ENCODE measurements around the gene CEACAM16. TPM values are rescaled to one million over a fixed set of nuclear protein-coding genes. Genes with fewer than 3 reads are reported as not detected.
A peak's percentile ranks its signal among the peaks of the same experiment; 100 is the strongest.

CEACAM16 gene
- total and polyA plus RNA-seq, 10 of the 15 experiments (the other 5 are each of a cell fraction or from before 2014, with no cell fraction given) = not detected

DNA sequence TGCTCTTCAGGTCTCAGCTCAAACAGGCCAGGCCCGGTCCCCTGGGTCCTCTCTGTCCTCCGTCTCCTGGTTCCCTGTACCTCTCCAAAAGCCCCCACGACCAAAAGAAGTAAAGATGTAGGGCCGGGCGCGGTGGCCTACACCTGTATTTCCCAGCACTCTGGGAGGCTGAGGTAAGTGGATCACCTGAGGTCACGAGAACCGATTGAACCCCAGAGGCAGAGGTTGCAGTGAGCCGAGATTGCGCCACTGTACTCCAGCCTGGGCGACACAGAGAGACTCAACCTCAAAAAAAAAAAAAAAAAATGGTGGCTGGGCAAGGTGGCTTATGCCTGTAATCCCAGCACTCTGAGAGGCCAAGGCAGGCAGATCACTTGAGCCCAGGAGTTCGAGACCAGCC lies 27.5 kb downstream of the CEACAM16 start (continued):
- no peak for TF ChIP-seq NBN (IDR thresholded peaks at IDR 0.05)

DNA sequence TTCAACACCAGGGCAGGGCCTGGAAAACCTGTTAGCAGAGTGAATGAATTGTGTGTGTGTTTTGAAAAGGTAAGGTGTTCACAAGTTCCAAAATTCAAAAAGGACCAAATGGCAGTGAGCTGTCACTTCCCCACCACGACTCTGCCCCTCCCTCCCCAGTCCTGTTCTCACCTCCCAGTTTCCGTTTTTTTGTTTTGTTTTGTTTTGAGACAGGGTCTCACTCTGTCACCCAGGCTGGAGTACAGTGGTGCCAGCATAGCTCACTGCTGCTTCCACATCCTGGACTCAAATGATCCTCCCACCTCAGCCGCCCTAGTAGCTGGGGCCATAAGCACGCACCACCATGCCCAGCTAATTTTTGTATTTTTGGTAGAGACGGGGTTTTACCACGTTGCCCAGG lies 29.2 kb downstream of the CEACAM16 start:
- Histone ChIP-seq H3K36me3 (ENCODE audit: control insufficient read depth in 2 of 2, insufficient read depth in 2 of 2, low read length in 1 of 2) (no peaks in the 10 kb centered on the region), H3K27ac (ENCODE audit: control insufficient read depth, insufficient read depth) (no peak overlapping the region), H3K27me3 (replicated peaks in 1 of 2; ENCODE audit: control insufficient read depth in 2 of 2, insufficient read depth in 2 of 2, low read length in 1 of 2) (no peaks in the 10 kb centered on the region), H3K4me2 (ENCODE audit: control insufficient read depth, insufficient read depth) (no peak overlapping the region), H2AFZ (ENCODE audit: control insufficient read depth, low read depth, low read length) (no peak overlapping the region), H3K4me1 (ENCODE audit: control insufficient read depth, insufficient read depth, low read length) (peaks cover 22% of the 10 kb centered on the region), H3K9ac (ENCODE audit: control insufficient read depth, insufficient read depth, low read length) (no peak overlapping the region), H3K9me3 (replicated peaks; ENCODE audit: control insufficient read depth, insufficient read depth, low read length) (no peaks in the 10 kb centered on the region), H3K79me2 (ENCODE audit: control insufficient read depth, insufficient read depth, low read length) (no peaks in the 10 kb centered on the region), H3K4me3 (no peak overlapping the region), H4K20me1 (ENCODE audit: control insufficient read depth, insufficient read depth) (no peaks in the 10 kb centered on the region)
- ChIA-PET SMC1A (ENCODE audit: uncharacterized antibody, unreplicated experiment) (interaction anchor here (0.9 to 8.7 kb wide), 9 partner anchors 8 to 43 kb away, joined by 3 to 115 read pairs (median 7); partner anchors contain the start of gene BCL3), POLR2A (interaction anchor here (0.6 to 1.9 kb wide), 4 partner anchors 11 to 43 kb away, joined by 3 to 11 read pairs (median 4); no protein-coding TSS in a partner anchor), RAD21 (ENCODE audit: unreplicated experiment) (interaction anchor here (1.0 to 3.5 kb wide), 7 partner anchors 8 to 157 kb away, joined by 3 to 27 read pairs (median 6); no protein-coding TSS in a partner anchor), CTCF (interaction anchor here (0.9 to 16.8 kb wide), 4 partner anchors 12 to 55 kb away, joined by 3 to 513 read pairs (median 8); no protein-coding TSS in a partner anchor)
- FAIRE-seq (no peak), DNase-seq (ENCODE audit: low read depth, low spot score) (no peak), ATAC-seq (no peak)
- in situ Hi-C loops (cut with MboI) (no loop called here), intact Hi-C loops (cut with micrococcal nuclease; ENCODE audit: unreplicated experiment) (no loop called here)
- no TSS peak for BruUV-seq (replicated peaks)
- 34% methylated on average over 6 of the region's 6 CpGs for WGBS (ENCODE audit: insufficient coverage, insufficient replicate concordance, low lambda C conversion rate, missing lambda C conversion rate)
- 0 out of 4 replicates have a peak, but pooled peaks of 1 of the 2 experiments have one; percentile 21 for TF ChIP-seq IKZF2 (IDR thresholded peaks at IDR 0.05)
- TF ChIP-seq, protein P1, sequence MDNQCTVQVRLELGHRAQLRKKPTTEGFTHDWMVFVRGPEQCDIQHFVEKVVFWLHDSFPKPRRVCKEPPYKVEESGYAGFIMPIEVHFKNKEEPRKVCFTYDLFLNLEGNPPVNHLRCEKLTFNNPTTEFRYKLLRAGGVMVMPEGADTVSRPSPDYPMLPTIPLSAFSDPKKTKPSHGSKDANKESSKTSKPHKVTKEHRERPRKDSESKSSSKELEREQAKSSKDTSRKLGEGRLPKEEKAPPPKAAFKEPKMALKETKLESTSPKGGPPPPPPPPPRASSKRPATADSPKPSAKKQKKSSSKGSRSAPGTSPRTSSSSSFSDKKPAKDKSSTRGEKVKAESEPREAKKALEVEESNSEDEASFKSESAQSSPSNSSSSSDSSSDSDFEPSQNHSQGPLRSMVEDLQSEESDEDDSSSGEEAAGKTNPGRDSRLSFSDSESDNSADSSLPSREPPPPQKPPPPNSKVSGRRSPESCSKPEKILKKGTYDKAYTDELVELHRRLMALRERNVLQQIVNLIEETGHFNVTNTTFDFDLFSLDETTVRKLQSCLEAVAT (IDR thresholded peaks at IDR 0.05) = 0 out of 2 replicates have a peak, but pooled peaks have one; percentile 34
- TF ChIP-seq, protein P2, sequence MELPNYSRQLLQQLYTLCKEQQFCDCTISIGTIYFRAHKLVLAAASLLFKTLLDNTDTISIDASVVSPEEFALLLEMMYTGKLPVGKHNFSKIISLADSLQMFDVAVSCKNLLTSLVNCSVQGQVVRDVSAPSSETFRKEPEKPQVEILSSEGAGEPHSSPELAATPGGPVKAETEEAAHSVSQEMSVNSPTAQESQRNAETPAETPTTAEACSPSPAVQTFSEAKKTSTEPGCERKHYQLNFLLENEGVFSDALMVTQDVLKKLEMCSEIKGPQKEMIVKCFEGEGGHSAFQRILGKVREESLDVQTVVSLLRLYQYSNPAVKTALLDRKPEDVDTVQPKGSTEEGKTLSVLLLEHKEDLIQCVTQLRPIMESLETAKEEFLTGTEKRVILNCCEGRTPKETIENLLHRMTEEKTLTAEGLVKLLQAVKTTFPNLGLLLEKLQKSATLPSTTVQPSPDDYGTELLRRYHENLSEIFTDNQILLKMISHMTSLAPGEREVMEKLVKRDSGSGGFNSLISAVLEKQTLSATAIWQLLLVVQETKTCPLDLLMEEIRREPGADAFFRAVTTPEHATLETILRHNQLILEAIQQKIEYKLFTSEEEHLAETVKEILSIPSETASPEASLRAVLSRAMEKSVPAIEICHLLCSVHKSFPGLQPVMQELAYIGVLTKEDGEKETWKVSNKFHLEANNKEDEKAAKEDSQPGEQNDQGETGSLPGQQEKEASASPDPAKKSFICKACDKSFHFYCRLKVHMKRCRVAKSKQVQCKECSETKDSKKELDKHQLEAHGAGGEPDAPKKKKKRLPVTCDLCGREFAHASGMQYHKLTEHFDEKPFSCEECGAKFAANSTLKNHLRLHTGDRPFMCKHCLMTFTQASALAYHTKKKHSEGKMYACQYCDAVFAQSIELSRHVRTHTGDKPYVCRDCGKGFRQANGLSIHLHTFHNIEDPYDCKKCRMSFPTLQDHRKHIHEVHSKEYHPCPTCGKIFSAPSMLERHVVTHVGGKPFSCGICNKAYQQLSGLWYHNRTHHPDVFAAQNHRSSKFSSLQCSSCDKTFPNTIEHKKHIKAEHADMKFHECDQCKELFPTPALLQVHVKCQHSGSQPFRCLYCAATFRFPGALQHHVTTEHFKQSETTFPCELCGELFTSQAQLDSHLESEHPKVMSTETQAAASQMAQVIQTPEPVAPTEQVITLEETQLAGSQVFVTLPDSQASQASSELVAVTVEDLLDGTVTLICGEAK (IDR thresholded peaks at IDR 0.05; ENCODE audit: borderline replicate concordance) = no peak

Data from GM12878 (cell line).